ENCODE results near the gene INSL6.

DNA sequence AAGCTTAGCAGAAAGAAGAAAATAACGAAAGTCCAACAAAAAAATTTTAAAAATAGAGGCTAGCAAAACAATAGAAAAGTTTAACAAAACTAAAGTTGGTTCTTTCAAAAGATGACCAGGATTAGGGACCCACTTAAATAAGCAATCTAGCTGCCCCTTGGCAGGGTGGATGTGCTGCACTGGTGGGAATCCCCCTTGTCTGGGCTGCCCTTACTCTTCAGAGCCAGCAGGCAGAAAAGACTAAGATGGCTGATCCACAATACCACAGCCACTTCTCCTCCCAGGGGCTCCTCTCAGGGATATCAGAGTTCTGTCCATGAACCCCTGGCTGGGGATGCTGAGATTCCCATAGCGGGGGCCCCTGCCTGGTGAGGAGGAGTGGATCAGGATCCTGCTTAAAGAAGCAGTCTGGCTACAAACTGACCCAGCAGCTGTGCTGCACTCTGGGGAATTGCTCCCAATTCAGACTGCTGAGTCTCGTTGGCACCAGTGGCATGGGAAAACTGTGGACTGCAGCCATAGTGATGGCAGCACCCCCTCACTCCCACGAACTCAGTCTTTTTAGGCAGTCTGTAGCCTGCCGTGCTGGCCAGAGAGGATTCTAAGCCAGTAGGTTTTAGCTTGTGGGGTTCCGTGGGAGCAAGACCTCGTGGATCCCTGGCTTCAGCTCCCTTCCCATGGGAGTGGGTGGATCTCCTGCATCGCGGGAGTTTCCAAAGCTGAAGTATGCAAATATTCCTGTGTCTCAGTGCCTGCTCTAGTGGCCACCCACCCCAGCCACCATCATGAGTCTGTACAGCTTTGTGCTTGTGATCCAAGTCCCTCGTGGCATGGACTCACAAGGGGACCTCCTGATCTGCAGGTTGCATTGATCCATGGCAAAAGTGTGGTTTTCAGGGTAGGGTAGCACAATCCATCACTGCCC, 2.9 kb upstream of the INSL6 start:
- TF ChIP-seq, protein P1, sequence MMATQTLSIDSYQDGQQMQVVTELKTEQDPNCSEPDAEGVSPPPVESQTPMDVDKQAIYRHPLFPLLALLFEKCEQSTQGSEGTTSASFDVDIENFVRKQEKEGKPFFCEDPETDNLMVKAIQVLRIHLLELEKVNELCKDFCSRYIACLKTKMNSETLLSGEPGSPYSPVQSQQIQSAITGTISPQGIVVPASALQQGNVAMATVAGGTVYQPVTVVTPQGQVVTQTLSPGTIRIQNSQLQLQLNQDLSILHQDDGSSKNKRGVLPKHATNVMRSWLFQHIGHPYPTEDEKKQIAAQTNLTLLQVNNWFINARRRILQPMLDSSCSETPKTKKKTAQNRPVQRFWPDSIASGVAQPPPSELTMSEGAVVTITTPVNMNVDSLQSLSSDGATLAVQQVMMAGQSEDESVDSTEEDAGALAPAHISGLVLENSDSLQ (IDR thresholded peaks at IDR 0.05), result no peak
- TF ChIP-seq ELF4 (IDR thresholded peaks at IDR 0.05) (no peak), NFRKB (IDR thresholded peaks at IDR 0.05) (no peak), SP1 (IDR thresholded peaks at IDR 0.05) (no peak), CTBP1 (IDR thresholded peaks at IDR 0.05; ENCODE audit: borderline replicate concordance) (no peak), FOXK2 (IDR thresholded peaks at IDR 0.05) (no peak), LEF1 (IDR thresholded peaks at IDR 0.05; ENCODE audit: borderline replicate concordance) (no peak), FOXA1 (IDR thresholded peaks at IDR 0.05) (no peak), ZNF384 (IDR thresholded peaks at IDR 0.05) (no peak), L3MBTL2 (conservative IDR thresholded peaks at IDR 0.05) (no peak), FOXM1 (IDR thresholded peaks at IDR 0.05; ENCODE audit: borderline replicate concordance) (no peak), SUZ12 (IDR thresholded peaks at IDR 0.05) (no peak)
